HG03064 (cell line): ENCODE results near the gene C10orf105.

Source experiments
- ATAC-seq: cut with Tn5 transposase; IDR thresholded peaks from one replicate; pipeline ENCODE4 v1.9.1; 2021; ENCODE audit warnings: low read depth; ENCODE audit not compliant: unreplicated experiment

Gene C10orf105

DNA sequence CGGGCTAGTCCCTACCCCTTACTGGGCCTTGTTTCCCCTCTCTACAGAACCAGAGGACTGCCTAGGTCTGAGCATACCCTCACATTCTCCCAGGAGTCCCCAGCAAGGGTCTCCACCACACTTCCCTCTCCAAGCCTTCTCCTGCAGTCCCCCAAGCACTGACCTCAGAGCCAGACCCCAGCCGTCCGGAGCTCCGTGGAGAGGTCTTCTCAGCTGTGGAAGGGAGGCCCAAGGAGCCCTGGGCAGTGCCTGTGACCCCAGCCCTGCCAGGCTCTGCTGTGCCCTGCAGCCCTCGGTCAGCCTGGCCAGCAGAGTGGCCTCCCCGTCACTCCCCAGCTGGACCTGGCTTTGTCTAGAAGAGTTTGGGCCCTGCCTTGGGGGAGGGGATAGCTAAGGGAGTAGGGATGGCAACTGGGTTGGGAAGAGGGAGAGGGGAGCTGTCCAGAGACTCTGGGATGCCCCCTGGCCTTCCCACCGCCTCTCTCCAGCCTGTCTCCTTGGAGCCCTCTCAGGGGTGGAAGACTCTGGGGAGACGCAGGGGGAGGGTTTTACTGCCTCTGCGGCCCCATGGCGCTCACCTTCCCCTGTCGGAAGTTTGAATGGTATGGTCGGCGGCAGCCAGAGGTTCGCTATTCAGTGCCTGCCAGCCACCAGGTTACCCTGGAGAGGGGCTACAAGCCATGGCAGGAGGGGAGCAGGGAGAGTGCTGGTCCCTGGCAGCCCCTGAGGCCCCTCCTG is at the start of gene C10orf105:
C10orf105 (minus strand) TSS at position 315 of the 738 bp plus-strand sequence. CDS start 3,441 bp downstream, outside the sequence.
- no peak for ATAC-seq

DNA sequence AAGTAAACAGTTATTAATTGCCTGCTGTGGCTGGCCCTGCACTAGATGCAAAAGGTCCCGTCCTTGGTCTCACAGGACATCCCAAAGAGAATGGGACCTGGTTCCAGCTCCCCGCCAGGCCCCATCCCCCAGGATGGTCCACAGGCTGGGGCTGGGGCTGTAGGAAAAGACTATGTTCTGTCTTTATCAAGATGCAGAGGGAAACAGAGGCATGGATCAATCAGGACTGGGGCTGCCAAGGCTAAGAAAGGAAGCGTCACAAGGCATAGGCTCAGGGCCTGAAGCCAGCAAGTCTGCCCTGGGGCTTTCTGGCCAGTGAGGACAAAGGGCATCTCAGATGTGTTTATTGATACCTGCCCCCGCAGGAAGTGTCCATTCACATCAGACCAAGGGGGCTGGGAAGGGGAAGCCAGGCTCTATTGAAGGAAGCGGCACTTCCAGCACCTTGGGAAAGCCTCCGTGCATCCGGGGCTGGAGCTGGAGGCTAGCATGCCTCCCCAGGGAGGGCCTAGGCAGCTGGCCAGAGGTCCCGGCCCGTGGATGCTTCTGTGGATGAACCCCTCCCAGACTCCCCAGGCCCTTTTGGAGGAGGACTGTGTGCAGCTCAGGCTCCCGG is 48.0 kb upstream of the C10orf105 start:
- no peak for ATAC-seq

DNA sequence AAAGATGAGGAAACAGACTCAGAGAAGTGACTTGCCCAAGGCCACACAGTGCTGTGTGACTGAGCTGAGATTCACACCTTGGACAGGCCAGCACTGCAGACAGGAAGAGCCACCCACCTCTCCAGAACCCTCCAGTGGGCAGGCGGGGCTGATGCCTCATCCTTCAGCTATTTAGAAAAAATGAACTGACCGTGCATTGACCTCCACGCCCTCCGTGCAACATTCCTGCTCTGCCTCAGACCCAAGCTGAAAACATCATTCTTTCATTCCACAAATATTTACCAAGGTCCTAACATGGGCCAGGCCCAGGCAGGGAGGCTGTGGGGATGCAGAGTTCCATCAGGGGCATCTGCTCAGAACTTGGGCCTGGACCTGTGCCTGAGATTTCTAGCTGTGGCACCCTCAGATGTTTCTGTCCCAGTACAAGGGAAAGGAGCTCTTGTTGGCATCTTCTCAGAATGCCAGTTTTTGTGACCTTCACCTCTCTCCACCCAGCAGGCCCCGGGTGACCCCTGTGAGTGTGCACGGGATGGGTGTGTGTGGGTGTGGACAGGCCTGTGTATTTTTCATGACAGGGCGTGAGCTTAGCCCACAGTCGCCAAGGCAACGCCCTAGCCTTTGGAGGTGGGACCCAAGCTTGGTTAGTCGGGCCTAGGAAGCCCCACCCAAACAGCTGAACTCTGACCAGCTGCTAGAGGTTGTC is 47.3 kb upstream of the C10orf105 start:
- ATAC-seq: no peak

GRCh38 chr10:71765906-71766716 is 46.5 kb upstream of the C10orf105 start:
- no peak for ATAC-seq

GRCh38 chr10:71765176-71765904 is 45.8 kb upstream of the C10orf105 start:
- no peak for ATAC-seq

DNA sequence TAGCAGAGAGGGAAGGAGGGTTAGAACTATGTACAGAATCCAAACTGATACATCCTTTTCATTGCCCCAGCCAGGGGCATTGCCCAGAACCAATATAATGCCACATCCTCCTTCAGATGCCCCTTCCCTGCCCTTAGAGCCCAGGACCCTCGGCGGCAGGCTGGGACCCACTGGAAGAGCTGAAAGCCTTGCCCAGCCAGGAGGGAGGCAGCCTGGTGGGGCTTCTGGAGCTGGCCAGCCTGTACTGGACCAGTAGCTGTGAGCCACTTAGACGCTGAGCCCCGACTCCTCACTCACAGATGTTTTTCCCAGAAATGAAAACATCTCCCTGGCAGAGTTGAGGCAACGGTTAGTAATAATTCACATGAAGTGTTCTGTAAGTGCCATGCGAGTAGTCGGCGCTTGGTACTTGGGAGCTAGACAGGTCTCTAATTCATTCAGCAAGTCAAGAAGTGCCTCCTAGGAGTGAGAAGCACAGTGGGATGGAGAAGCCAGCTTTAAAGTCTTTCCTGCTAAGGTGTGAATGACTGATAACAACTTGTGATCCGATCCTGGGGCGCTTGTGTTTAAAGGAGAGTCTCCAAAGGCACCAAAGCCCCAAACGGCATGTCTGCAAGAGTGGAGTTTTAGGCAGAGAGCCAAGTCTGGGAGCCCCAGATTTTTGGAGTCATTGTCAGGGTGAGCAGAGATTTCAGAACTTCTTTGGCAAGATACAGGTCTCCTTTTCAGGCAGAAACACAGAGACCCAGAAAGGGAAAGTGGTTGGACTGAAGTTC is 44.0 kb upstream of the C10orf105 start:
- no peak for ATAC-seq

DNA sequence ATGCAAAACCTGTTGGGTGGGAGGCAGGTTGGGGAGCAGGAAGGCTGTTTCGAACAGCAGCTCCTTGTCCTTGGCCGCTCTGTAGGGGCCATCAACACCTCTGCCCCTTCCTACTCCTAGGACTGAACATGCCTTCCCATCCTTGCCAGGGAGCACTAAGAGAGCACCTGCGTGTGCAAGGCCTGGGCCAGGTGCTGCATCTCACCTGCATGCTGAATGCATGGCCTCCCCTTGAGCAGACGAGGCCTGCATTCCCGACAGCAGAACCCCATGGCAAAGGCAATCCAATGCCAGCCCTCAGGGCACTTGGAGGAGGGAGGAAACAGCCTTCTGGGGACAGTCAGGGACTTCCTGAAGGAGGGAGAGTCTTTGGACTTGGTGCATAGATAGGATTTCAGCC is 42.7 kb upstream of the C10orf105 start:
- no peak for ATAC-seq

DNA sequence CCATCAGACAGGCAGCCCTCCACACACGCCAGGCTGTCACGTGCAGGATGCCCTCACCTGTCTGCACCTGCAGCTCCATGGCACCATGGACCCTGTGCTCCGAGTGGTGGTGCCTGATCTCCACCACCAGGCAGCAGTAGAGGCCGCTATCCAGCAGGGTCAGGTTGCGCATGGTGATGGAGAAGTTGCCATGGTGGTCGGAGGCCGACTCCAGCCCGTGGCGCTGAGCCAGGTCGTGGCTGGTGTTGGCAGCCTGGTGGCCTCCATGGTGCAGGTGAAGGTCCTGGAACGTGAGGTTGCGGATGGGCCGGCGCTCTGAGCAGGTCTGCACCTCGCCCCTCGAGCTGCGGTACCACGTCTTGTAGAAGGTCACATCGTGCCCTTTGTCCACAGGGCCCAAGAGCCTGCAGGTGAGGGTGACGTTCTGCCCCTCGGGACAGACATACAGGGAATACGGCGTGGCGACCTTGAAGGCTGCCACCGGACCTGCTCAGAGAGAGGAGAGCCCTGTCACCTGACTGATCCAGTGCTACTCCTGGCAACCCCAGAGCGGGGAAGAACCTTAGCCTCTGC is 42.0 kb upstream of the C10orf105 start:
- no peak for ATAC-seq

- ATAC-seq: no peak
Observed at GRCh38 chr10:71761105-71761511, 41.5 kb upstream of the C10orf105 start.

DNA sequence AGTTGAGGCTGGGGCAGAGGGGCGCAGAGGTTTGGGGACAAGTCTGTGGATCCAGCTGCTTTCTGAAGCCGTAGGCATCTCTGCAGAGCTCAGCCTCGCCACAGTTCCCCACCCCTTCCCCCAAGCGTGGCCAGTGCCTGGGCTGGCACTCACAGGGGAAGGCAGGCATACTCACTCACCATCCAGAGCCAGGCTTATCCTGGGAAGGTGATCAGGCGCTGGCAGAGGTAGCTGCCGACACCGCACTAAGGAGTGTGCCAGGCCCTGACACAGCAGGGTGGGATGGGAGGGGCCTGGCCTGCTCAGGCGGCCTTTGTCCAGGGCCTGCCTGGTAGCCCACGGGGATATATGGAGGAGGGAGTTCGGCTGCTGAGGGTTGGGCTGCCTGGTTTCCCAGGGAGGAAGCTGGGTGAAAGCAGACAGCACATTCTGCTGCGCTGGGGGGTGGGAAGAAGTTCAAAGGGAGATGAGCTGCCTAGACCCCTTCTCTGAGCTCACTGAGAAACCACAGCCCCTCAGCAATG is 37.9 kb upstream of the C10orf105 start:
- ATAC-seq: no peak

- ATAC-seq: no peak
Observed at GRCh38 chr10:71756311-71757191, 37.0 kb upstream of the C10orf105 start.

- ATAC-seq: no peak
Observed at GRCh38 chr10:71755179-71755879, 35.8 kb upstream of the C10orf105 start.

DNA sequence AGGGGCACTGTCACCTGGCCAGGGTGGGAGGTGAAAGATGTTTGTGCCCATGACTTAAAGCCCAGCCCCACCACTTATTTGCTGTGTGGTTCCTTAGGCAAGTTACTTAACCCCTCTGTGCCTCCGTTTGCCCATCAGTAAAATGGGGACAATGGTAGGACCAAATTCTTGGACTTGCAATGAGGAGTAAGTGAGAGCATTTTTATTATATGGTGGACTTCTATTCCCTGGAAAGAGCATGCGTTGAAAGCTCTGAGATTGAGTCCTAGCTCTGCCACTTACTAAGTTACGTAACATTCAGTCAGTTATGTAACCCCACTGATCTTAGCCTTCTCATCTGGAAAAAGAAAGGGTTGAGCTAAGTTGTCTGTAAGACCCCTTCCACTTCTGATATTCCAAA is 35.0 kb upstream of the C10orf105 start:
- ATAC-seq: no peak

GRCh38 chr10:71753960-71754505 is 34.5 kb upstream of the C10orf105 start:
- no peak for ATAC-seq

DNA sequence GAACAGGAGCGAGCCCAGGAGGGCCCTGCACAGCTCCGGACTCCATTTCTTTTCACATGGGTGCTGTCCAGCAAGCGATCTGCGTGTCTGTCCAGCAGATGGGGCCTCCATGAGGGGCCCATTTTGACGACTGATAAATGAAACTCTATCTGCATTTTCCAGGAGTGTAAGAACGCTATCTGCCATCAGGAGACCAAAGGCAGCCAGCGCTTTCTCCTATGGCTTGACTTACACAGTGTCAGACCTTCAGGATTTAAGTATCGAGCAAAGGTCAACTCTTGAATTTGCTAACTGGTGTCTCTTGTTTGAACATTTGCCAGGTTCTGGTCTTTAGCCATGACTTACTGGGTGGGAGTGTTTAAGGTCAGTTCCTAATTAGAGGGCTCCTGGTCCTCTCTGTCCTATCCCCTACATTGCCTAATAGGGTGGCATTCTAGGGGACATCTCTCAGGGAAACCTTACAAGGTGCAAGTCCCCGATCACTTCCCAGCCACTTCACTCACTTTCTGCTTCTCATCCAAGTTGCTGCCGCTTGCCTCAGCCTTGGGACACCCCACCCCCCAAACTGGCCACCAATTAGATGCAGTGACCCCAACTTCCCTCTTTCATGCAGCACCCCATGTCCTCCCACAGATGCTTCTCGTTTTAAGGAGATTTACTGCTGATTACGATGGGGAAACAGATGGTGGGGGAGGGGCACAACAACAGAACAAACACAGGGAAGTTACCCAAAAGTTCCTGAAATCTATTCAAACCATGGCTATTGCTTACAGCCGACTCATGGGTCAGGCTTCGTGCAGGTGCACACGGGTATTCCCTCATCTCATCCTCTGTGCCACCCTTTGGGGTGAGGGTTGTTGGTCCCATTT is 33.7 kb upstream of the C10orf105 start:
- ATAC-seq: no peak
